Measurements from ENCODE around the gene ZBTB20. TPM values are rescaled to one million over a fixed set of nuclear protein-coding genes. Genes with fewer than 3 reads are reported as not detected.

The ZBTB20 gene
- total and polyA plus RNA-seq, 10 of the 15 experiments (the other 5 are each of a cell fraction or from before 2014, with no cell fraction given), result 0.20 to 5.5 (median 2.2) TPM

DNA sequence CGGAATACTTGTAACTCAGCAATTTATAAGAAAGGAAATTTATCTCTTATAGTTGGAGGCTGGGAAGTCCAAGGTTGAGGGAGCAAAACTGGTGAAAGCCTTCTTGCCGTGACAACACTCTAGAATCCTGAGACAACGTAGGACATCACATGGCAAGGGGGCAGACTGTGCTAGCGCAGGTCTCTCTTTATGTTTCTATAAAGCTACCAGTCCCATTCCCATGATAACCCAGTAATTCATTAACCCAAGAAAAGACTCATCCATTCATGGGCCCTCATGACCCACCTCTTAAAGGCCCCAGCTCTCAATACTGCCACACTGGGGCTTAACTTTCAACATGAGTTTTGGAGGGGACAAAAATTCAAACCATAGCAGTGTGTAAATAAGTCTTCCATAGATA lies 260.2 kb downstream of the ZBTB20 start:
- in situ Hi-C loops (cut with MboI) (no loop called here), intact Hi-C loops (cut with micrococcal nuclease; ENCODE audit: unreplicated experiment) (no loop called here)
- no peak overlapping the region for H2AFZ ChIP-seq (ENCODE audit: control insufficient read depth, low read depth, low read length)
- H3K27ac ChIP-seq (ENCODE audit: control insufficient read depth, insufficient read depth), result no peak overlapping the region
- no peak overlapping the region for H3K9ac ChIP-seq (ENCODE audit: control insufficient read depth, insufficient read depth, low read length)
- H3K4me2 ChIP-seq (ENCODE audit: control insufficient read depth, insufficient read depth), result no peak overlapping the region
- H3K79me2 ChIP-seq (ENCODE audit: control insufficient read depth, insufficient read depth, low read length), result no peaks in the 10 kb centered on the region
- ChIA-PET SMC1A (ENCODE audit: uncharacterized antibody, unreplicated experiment) (no interaction called here), CTCF (no interaction called here), POLR2A (no interaction called here), RAD21 (ENCODE audit: unreplicated experiment) (no interaction called here)
- H3K4me3 ChIP-seq, result no peak overlapping the region
- FAIRE-seq, result no peak
- H4K20me1 ChIP-seq (ENCODE audit: control insufficient read depth, insufficient read depth), result no peaks in the 10 kb centered on the region
- DNase-seq (ENCODE audit: low read depth, low spot score), result no peak
- ATAC-seq, result no peak
- no TSS peak for BruUV-seq (replicated peaks)
- H3K4me1 ChIP-seq (ENCODE audit: control insufficient read depth, insufficient read depth, low read length), result no peaks in the 10 kb centered on the region
- H3K27me3 ChIP-seq (replicated peaks in 1 of 2; ENCODE audit: control insufficient read depth in 2 of 2, insufficient read depth in 2 of 2, low read length in 1 of 2), result no peaks in the 10 kb centered on the region
- 92% methylated on average over 4 of the region's 4 CpGs for WGBS (ENCODE audit: insufficient coverage, insufficient replicate concordance, low lambda C conversion rate, missing lambda C conversion rate)
- TF ChIP-seq SMAD1 (IDR thresholded peaks at IDR 0.05; ENCODE audit: low read depth, partially characterized antibody), result no peak
- TF ChIP-seq ZSCAN29 (IDR thresholded peaks at IDR 0.05), result no peak
- TF ChIP-seq FOXM1 (IDR thresholded peaks at IDR 0.05; ENCODE audit: low read depth, low read length), result no peak
- TF ChIP-seq RELA (IDR thresholded peaks at IDR 0.05; ENCODE audit: borderline replicate concordance, partially characterized antibody), result no peak
- no peak for TF ChIP-seq MEF2A (IDR thresholded peaks at IDR 0.05; ENCODE audit: insufficient read depth, low read depth, low read length)
- TF ChIP-seq POLR2AphosphoS5 (IDR thresholded peaks at IDR 0.05; ENCODE audit: low read length), result no peak
- no peak for TF ChIP-seq EED (IDR thresholded peaks at IDR 0.05; ENCODE audit: low read depth)
- no peak for TF ChIP-seq SPI1 (IDR thresholded peaks at IDR 0.05; ENCODE audit: borderline replicate concordance, insufficient read depth, low read depth, low read length)
- no peak for TF ChIP-seq NR2C2 (IDR thresholded peaks at IDR 0.05; ENCODE audit: borderline replicate concordance, control insufficient read depth, insufficient read length, low read depth)
- TF ChIP-seq CBX3 (IDR thresholded peaks at IDR 0.05; ENCODE audit: borderline replicate concordance, low read depth), result no peak
- no peak for TF ChIP-seq KAT2A (conservative IDR thresholded peaks at IDR 0.05; ENCODE audit: control insufficient read depth, low read depth, low read length)
- no peak for TF ChIP-seq FOS (IDR thresholded peaks at IDR 0.05; ENCODE audit: borderline replicate concordance, extremely low read depth, insufficient read length)
- no peak for TF ChIP-seq POLR2AphosphoS2 (IDR thresholded peaks at IDR 0.05; ENCODE audit: low read depth, low read length)
- TF ChIP-seq SMC3 (IDR thresholded peaks at IDR 0.05; ENCODE audit: borderline replicate concordance, low read length), result no peak
- TF ChIP-seq HDAC2 (IDR thresholded peaks at IDR 0.05), result no peak
- H3K36me3 ChIP-seq (ENCODE audit: control insufficient read depth in 2 of 2, insufficient read depth in 2 of 2, low read length in 1 of 2), result no peaks in the 10 kb centered on the region
- no peaks in the 10 kb centered on the region for H3K9me3 ChIP-seq (replicated peaks; ENCODE audit: control insufficient read depth, insufficient read depth, low read length)
